IPS-NIHi11 (cell line): ENCODE results near the gene ATXN10.

Source experiments
- DNase-seq: peaks from one replicate; pipeline ENCODE4 v3.0.0; 2012; ENCODE audit warnings: mixed read lengths, low spot score

Gene ATXN10

GRCh38 chr22:45830531-45831245 lies 159.1 kb downstream of the ATXN10 start:
- no peak for DNase-seq

DNA sequence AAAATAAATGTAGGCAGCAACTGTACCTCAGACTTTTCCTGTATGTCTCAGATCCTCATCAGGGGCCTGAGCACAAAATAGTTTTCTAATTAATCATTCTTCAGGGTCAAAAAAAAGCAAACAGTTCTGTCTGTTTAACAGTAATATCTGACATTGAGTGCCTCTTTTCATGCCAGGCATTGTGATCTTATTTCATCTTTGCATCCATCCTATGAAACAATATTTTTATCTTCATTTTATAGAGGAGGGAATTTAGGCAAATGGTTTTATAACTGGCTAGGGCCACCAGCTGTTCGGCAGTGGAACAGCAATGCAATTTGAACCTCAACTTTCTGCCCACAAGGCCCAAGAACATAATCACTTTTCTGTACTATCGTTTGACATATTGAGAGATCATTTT lies 159.8 kb downstream of the ATXN10 start:
- DNase-seq = no peak

- peak; percentile 30 for DNase-seq
Measured at GRCh38 chr22:45832180-45832579, 160.5 kb downstream of the ATXN10 start.

GRCh38 chr22:45832959-45833580 lies 161.4 kb downstream of the ATXN10 start:
- DNase-seq = no peak

- DNase-seq = no peak
Measured at GRCh38 chr22:45833613-45834012, 162.0 kb downstream of the ATXN10 start.

- DNase-seq = no peak
Measured at GRCh38 chr22:45834241-45834640, 162.6 kb downstream of the ATXN10 start.

DNA sequence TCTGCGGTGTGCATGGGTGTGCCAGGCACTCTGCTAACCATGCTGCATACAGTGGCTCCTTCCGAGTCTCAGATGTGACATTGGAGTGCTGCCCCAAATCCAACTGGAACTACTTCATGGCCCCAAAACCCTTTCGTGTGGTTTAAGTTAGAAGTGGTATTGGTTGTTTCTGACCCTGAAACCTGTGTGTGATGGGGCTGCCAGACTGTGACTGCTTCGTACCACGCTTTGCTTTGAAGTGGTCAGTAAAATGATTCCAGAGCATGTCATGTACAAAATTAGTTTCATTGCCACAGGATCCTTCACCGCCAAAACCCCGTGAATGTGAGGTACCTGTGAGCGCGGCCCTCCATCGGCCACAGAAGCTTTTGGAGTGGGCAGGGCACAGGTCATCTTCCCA lies 163.2 kb downstream of the ATXN10 start:
- no peak for DNase-seq

GRCh38 chr22:45836418-45837169 lies 165.0 kb downstream of the ATXN10 start:
- no peak for DNase-seq

GRCh38 chr22:45837508-45837907 lies 165.9 kb downstream of the ATXN10 start:
- no peak for DNase-seq

GRCh38 chr22:45838305-45838887 lies 166.8 kb downstream of the ATXN10 start:
- DNase-seq = no peak

DNA sequence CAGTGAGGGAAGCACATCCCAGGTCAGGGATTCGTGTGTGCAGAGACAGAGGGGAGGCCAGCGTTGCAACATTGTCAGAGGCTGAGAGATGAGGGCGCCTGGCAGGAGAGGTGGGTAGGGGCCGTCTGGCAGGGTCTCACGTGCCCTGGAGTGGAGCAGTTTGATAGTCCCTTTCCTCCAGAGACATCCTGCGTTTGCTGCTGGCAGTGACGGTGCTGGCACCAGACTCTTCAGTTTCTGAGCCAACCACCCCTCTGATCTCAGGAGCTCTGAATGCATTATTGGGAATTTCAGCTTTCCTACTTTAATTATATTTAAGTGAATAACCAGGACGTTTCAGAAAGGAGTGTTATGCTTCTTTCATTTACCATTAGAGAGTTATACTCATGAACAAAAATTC lies 168.8 kb downstream of the ATXN10 start:
- no peak for DNase-seq

GRCh38 chr22:45842291-45842991 lies 170.8 kb downstream of the ATXN10 start:
- DNase-seq = no peak

- no peak for DNase-seq
Measured at GRCh38 chr22:45843031-45843430, 171.4 kb downstream of the ATXN10 start.

DNA sequence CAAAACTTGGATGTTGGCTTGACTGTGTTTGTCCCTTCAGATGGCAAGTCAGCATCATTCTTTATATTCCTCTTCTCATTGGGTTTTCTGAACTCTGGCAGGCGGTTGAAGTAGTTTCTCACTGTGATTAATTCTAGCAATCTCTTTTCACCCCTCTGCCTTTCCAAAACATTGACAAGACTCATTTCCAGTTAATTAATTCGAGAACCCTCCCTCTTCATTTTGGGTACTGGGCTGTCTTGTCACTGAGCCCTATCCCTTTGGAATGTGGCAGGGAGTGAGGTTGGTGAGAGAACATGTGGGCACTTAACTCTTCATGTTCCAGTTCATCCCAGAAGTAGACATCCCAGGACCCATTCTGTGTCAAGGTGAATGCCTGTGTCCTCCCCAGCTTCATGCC lies 172.4 kb downstream of the ATXN10 start:
- DNase-seq = no peak

GRCh38 chr22:45845076-45845487 lies 173.4 kb downstream of the ATXN10 start:
- no peak for DNase-seq

DNA sequence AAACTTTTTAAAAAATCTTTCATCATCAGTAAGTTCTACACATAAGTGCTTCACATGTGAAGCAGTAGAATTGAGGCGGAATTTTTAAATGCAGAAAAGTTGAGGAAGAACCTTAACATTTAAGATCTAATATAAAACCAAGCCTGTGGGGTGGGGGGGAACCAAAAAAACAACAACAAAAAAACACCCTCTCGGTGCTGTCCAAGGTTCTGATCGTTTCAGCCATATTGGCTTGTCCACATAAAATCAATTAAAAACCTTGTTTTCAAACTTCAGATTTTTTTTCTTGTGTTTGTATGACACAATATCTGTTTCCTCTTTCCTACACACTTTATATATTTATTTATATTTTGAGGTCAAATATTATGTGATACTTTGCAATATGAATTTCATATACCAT lies 175.3 kb downstream of the ATXN10 start:
- no peak for DNase-seq

GRCh38 chr22:45848904-45849303 lies 177.3 kb downstream of the ATXN10 start:
- DNase-seq = no peak

DNA sequence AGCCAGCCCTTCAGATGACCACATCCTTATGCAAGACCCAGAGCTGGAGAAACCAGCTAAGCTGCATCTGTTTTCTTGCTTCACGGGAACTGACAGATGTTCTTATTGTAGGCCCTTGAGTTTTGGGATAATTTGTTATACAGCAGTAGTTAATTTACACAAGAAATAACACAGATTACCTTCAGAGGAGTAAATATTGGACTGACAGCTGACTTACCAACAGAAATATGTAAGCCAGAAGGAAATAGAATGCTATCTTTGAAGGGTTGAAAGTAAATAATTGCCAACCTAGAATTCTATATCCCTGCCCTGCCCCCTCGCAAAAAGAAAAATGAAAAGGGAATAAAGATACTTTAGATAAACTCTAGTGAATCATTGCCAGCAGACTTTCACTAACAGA lies 181.2 kb downstream of the ATXN10 start:
- DNase-seq = no peak

DNA sequence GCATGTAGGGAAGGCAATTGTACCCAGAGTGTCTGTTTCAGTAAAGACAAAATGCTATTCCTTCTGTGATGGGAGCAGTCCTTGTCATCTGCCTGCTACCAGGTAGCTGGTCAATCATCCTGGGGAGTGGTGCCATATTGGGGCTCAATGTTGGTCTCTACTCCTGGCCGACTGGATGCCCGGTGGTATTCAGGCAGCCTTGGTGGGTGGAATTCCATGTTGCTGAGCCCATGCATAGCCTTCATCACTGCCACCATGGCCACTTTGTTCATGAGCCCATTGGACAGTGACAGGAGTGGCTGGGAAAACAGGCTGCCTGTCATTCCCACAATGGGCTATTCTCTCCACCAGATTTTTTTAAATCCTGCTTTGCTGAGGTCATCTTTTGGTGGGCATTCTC lies 184.3 kb downstream of the ATXN10 start:
- DNase-seq = no peak

DNA sequence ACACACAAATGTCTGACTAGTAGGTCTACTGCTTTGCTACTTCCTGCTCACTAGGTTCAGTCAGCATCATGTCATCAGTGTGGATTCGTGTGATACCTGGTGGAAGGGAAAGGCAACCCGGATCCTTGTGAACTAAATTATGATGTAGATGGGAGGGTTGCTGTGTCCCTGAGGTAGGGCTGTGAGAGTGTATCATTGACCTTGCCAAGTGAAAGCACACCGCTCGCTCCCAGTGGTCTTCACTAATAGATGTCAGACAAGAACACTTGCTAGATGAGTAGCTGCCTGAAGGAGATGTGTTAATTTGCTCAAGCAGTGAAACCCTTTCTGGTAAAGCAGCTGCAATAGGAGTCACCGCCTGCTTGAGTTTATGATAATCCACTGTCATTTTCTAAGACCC lies 185.9 kb downstream of the ATXN10 start:
- no peak for DNase-seq

GRCh38 chr22:45859231-45860161 lies 187.9 kb downstream of the ATXN10 start:
- no peak for DNase-seq
